Fibroblast of lung (primary cell): ENCODE data around the gene DPT. TPM values are rescaled to one million over a fixed set of nuclear protein-coding genes. Genes with fewer than 3 reads are reported as not detected.

Experiments used
- DNase-seq, 2 donors: peaks; one replicate each; pipeline versions ENCODE4 v3.0.0 to v3.0.0-alpha.2; 2010; ENCODE audit warnings: low read depth in 2 of 2
- H2AFZ ChIP-seq: 2 replicates; pipeline ENCODE4 v1.5.1; 2012; ENCODE audit warnings: low read length, control low read depth, inconsistent platforms
- H3K27ac ChIP-seq: 2 replicates; pipeline ENCODE4 v1.5.1; 2011; ENCODE audit warnings: low read length, control low read depth; ENCODE audit not compliant: insufficient read depth
- H3K27me3 ChIP-seq: 2 replicates; pipeline ENCODE4 v1.5.1; 2011; ENCODE audit warnings: mild to moderate bottlenecking, low read length; ENCODE audit not compliant: control insufficient read depth, insufficient read depth
- H3K36me3 ChIP-seq: 2 replicates; pipeline ENCODE4 v1.5.1; 2011; ENCODE audit warnings: low read length; ENCODE audit not compliant: control insufficient read depth, insufficient read depth
- H3K4me1 ChIP-seq: 2 replicates; pipeline ENCODE4 v1.5.1; 2011; ENCODE audit warnings: low read length; ENCODE audit not compliant: control insufficient read depth, insufficient read depth; ENCODE audit errors: extremely low read depth
- H3K4me2 ChIP-seq: 2 replicates; pipeline ENCODE4 v1.5.1; 2011; ENCODE audit warnings: low read length, control low read depth; ENCODE audit not compliant: insufficient read depth; ENCODE audit errors: extremely low read depth
- H3K4me3 ChIP-seq, 4 experiments: fragments of 200-600 bp in 1 of 4; sonication (generic) in 1 of 4; replicated peaks in 1 of 4; 2 replicates each; pipeline ENCODE4 v1.5.1; 2011 to 2016; ENCODE audit warnings: low read length in 4 of 4, low read depth in 3 of 4, mild to moderate bottlenecking in 3 of 4, control low read depth in 2 of 4, inconsistent platforms in 1 of 4, mixed read lengths in 1 of 4; ENCODE audit not compliant: insufficient read depth in 1 of 4; ENCODE audit errors: control extremely low read depth in 1 of 4
- H3K79me2 ChIP-seq: 2 replicates; pipeline ENCODE4 v1.5.1; 2012; ENCODE audit warnings: mild to moderate bottlenecking, low read length, inconsistent platforms; ENCODE audit not compliant: control insufficient read depth, insufficient read depth
- H3K9ac ChIP-seq: 2 replicates; pipeline ENCODE4 v1.5.1; 2011; ENCODE audit warnings: mild to moderate bottlenecking, low read length, control low read depth; ENCODE audit not compliant: insufficient read depth
- H3K9me3 ChIP-seq: 2 replicates; pipeline ENCODE4 v1.5.1; 2012; ENCODE audit warnings: low read depth, low read length; ENCODE audit not compliant: control insufficient read depth, insufficient read depth
- H4K20me1 ChIP-seq: 2 replicates; pipeline ENCODE4 v1.5.1; 2011; ENCODE audit warnings: low read length; ENCODE audit not compliant: control insufficient read depth, insufficient read depth; ENCODE audit errors: extremely low read depth
- CTCF ChIP-seq, 2 donors: IDR thresholded peaks in 1 of 2; conservative IDR thresholded peaks in 1 of 2; 1 replicate in 1 of 2; 2 replicates in 1 of 2; pipeline ENCODE4 v1.5.1; 2011 to 2012; ENCODE audit warnings: low read length in 2 of 2, control low read depth in 1 of 2, inconsistent platforms in 1 of 2, low read depth in 1 of 2, mild to moderate bottlenecking in 1 of 2
- EZH2 ChIP-seq: IDR thresholded peaks from 2 replicates; pipeline ENCODE4 v1.5.1; 2012; ENCODE audit warnings: low read length, control low read depth, mild to moderate bottlenecking; ENCODE audit errors: missing control alignments
- polyA plus RNA-seq, 2 donors: library from polyadenylated mRNA; depleted of rRNA in 1 of 2; stranded (reverse) in 1 of 2; unstranded in 1 of 2; fragments of >200 nt; gene quantifications; 2 replicates each; pipeline ENCODE4 v1.2.1, GENCODE V29; 2011 to 2012; ENCODE audit warnings: missing spikeins in 1 of 2
- total RNA-seq: library from RNA; depleted of rRNA; stranded (reverse); fragments of >200 nt; gene quantifications from 2 replicates; pipeline ENCODE4 v1.2.1, GENCODE V29; 2014

Gene DPT
- total and polyA plus RNA-seq, 2 donors (not counting 1 experiment from before 2014, with no cell fraction given): 2.4 to 4.1 TPM

- Histone ChIP-seq H2AFZ (no peak overlapping the region), H3K4me3 (no peak overlapping the region), H3K36me3 (no peaks in the 10 kb centered on the region), H3K27ac (no peak overlapping the region), H3K4me2 (no peak overlapping the region), H3K9ac (no peak overlapping the region), H3K9me3 (no peaks in the 10 kb centered on the region), H3K27me3 (no peaks in the 10 kb centered on the region), H4K20me1 (no peaks in the 10 kb centered on the region), H3K4me1 (no peaks in the 10 kb centered on the region), H3K79me2 (no peaks in the 10 kb centered on the region)
- TF ChIP-seq EZH2: no peak
- TF ChIP-seq CTCF (conservative IDR thresholded peaks at IDR 0.05 in 1 of 2, IDR thresholded peaks at IDR 0.05 in 1 of 2; ENCODE audit: low read depth in 1 of 2, low read length in 2 of 2): no peak
- no peak for DNase-seq
These were observed 30.1 kb upstream of the DPT start for GRCh38 chr1:168759077-168759476.

DNA sequence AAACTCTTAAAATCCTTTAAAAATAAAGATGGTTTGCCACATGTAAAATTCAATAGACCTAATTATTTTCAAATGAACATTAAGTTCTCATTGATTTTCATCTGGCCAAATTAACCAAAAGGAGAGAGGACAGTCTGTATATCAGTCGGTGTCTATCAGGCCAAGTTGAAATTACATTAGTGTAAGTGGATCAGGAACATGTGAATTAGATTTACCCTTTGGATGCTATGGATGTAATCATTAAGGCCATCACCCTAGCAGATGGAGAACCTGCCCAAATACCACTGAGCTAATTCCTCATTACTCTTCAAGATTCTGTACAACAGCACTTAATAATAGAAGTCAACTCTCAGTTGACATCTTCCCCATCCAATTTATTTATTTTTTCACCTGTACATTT is 29.5 kb upstream of the DPT start:
- TF ChIP-seq CTCF (conservative IDR thresholded peaks at IDR 0.05 in 1 of 2, IDR thresholded peaks at IDR 0.05 in 1 of 2; ENCODE audit: low read depth in 1 of 2, low read length in 2 of 2) (no peak), EZH2 (no peak)
- Histone ChIP-seq H3K79me2 (no peaks in the 10 kb centered on the region), H3K4me3 (no peak overlapping the region), H4K20me1 (no peaks in the 10 kb centered on the region), H3K27ac (no peak overlapping the region), H3K9ac (no peak overlapping the region), H2AFZ (no peak overlapping the region), H3K27me3 (no peaks in the 10 kb centered on the region), H3K4me1 (no peaks in the 10 kb centered on the region), H3K4me2 (no peak overlapping the region), H3K36me3 (no peaks in the 10 kb centered on the region), H3K9me3 (no peaks in the 10 kb centered on the region)
- no peak for DNase-seq

GRCh38 chr1:168755800-168756418 is 26.9 kb upstream of the DPT start:
- Histone ChIP-seq H4K20me1 (no peaks in the 10 kb centered on the region), H2AFZ (no peak overlapping the region), H3K4me3 (no peak overlapping the region), H3K4me1 (no peaks in the 10 kb centered on the region), H3K4me2 (no peak overlapping the region), H3K79me2 (no peaks in the 10 kb centered on the region), H3K27ac (no peak overlapping the region), H3K36me3 (no peaks in the 10 kb centered on the region), H3K27me3 (no peaks in the 10 kb centered on the region), H3K9ac (no peak overlapping the region), H3K9me3 (no peaks in the 10 kb centered on the region)
- no peak for TF ChIP-seq CTCF (conservative IDR thresholded peaks at IDR 0.05 in 1 of 2, IDR thresholded peaks at IDR 0.05 in 1 of 2; ENCODE audit: low read depth in 1 of 2, low read length in 2 of 2)
- no peak for TF ChIP-seq EZH2
- no peak for DNase-seq
